SU-DHL-6 (cell line): ENCODE results near the gene PCAT7.

Source experiments
- CTCF ChIP-seq: fragments of 200-600 bp; sonication (generic); IDR thresholded peaks from one replicate; pipeline ENCODE4 v1.5.1; 2017; ENCODE audit warnings: antibody characterized with exemption, mild to moderate bottlenecking, low read length, moderate library complexity; ENCODE audit not compliant: insufficient read depth, poor library complexity, severe bottlenecking
- EZH2phosphoT487 ChIP-seq: fragments of 200-600 bp; sonication (generic), shearing (Covaris generic); conservative IDR thresholded peaks from 2 replicates; pipeline ENCODE4 v1.6.1; 2018; ENCODE audit warnings: mild to moderate bottlenecking, antibody characterized with exemption, low read length, moderate library complexity, mixed read lengths

- TF ChIP-seq CTCF = peak; percentile 18
- TF ChIP-seq EZH2phosphoT487 = no peak
Measured at GRCh38 chr9:94563548-94563947, 8.7 kb downstream of the PCAT7 start.
